Stimulated activated CD4-positive, alpha-beta T cell treated with anti-CD3 and anti-CD28 coated beads, Interleukin-2, amount 100 ng/mL, for 48 hours (primary cell): ENCODE data around the gene IQCF5.
"Not testable (repeated sequence)": the region's sequence is repeated elsewhere in the genome, so short reads cannot be mapped to it uniquely, and the experiment has no call there.

Source experiments
- DNase-seq, 2 donors: peaks; one replicate each; pipeline ENCODE4 v3.0.0-alpha.2; 2020

IQCF5 gene

DNA sequence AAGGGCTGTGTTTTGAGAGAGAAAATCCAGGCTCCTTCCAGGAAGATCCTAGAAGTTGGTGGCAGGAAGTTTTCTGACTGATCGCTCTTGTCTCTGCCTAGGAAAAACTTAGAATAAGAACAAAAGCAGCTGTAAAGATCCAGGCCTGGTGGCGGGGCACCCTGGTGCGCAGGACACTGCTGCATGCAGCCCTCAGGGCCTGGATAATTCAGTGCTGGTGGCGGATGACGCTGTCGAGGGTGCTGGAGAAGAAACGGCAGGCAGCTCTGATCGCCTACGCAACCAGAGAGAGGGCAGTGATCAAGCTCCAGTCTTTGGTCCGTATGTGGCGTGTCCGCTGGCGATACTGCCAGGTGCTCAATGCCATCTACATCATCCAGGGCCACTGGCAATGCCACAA is 12.5 kb downstream of the IQCF5 start:
- DNase-seq, result no peak

DNA sequence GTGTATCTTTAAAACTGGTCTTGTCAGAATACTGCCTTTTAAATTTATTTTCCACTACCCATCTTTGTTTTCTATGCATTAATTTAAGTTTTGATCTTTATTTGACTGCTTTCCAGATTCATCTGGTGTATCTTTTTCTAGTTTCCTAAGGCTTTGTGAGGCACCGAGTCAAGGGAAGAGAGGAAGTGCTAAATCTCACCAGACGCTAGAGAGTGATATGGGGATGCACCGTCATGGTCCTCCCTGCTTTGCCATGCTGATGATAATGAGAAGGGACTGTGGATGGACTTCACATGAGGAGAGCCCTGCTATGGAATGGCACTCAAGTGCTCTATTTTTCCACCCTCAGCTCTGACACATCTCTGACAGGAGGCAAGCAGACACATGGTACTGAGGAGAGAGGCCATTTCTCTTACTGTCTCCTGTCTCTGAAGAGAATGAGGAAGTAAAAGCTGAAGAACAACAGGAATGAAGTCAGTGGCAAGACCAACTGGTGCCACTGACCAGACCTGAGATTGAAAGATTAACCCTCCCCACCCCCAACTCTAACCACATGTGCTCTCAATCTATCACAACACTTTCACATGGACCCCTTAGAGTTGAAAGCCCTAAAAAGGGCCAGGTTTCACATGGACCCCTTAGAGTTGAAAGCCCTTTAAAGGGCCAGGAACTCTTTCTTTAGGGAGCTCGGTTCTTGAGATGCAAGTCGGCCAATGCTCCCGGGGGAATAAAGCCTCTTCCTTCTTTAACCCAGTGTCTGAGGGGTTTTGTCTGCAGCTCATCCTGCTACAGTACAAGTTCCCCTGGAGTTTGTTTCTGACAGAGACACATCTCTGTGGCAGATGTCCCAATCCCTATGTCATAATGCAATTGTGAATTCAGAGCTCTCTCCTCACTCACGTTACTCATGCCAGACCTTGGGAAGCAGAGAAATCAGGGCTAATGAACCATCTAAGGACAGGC is 14.4 kb downstream of the IQCF5 start, which contains the start of gene IQCF2:
Gene IQCF2 (plus strand): TSS at position 913 of the 963 bp plus-strand sequence. CDS start 52 bp downstream, outside the sequence.
- no peak for DNase-seq

DNA sequence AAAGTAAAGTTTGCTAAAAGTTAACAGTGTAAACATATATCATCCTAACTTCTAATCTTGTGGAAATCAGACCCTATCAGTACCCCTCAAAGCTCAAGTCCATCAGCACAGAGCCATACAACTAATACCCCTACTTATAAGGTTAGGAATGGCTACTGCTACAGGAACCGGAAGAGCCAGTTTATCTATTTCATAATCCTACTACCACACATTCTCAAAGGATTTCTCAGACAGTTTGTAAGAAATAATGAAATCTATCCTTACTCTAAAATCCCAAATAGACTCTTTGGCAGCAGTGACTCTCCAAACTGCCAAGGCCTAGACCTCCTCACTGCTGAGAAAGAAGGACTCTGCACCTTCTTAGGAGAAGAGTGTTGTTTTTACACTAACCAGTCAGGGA is 20.0 kb downstream of the IQCF5 start:
- DNase-seq, result not testable (repeated sequence)

DNA sequence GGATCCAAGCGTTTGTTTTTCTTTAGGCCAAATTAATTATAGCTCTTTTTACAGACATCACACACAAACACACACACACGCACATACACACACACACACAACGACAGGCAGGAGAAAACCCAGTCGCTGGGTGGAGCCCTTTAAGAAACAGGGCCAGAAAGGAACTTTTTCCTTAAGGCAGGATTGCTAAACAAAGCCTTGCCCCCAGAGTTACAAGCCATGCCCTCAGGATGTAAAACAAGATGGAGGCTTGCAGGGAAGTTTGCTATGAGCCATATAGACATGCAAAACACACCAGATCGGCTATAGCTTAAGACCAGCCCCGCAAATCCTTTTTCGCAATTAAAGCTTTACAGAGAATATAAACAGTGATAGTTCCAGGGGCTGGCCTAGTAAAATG is 30.3 kb downstream of the IQCF5 start:
- no peak for DNase-seq

DNA sequence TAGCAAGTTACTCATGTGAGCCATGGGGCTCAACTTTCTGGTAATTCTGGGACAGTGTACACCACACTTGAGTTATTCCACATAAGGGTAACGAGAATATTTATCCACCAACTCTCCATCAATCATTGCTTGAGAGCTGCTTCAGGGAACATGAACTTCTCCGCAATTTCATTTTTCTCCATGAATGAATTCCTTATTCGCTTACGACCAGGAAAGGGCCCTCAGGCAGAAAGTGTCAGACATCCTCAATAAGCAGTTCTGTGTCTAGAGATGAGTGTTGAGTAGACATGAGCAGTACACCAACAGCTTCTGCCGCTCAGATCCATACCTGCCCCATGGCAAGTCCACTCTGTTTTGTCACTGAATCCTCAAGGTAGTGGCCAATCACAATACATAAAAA is 38.8 kb downstream of the IQCF5 start:
- no peak for DNase-seq

DNA sequence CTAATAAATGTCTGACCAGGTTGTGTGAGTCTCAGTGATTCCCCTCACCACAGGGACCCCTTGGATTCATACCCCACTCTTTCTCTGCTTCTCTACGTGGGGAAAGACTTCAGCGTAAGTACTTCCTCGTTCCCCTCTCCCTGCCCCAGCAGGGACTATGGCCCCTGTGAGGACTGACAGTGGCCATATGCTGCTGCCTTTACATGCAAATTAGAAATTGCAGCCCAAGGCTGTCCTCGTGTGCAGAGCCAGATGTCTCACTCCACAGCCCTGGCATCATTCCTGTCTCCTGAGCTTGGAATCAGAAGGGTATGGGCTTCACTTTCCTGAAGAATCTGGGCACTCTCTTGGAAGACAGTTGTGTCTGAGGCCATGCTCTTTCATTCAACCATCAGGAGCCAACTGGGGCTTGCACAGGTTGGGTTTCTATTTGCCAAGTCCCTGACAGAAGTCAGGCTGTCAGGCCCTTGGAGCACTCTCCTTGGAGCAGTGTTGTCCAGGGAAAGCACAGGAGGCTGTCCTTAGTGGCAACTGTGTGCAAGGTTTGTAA is 44.5 kb downstream of the IQCF5 start:
- DNase-seq, result no peak

DNA sequence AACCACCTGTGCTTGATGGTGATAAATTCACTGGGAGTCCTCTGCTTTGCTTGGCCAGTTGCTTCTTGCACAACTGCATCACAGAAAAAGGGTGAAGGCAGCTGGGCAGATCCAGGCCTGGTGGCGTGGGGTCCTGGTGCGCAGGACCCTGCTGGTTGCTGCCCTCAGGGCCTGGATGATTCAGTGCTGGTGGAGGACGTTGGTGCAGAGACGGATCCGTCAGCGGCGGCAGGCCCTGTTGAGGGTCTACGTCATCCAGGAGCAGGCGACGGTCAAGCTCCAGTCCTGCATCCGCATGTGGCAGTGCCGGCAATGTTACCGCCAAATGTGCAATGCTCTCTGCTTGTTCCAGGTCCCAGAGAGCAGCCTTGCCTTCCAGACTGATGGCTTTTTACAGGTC is 45.1 kb downstream of the IQCF5 start:
- no peak for DNase-seq

DNA sequence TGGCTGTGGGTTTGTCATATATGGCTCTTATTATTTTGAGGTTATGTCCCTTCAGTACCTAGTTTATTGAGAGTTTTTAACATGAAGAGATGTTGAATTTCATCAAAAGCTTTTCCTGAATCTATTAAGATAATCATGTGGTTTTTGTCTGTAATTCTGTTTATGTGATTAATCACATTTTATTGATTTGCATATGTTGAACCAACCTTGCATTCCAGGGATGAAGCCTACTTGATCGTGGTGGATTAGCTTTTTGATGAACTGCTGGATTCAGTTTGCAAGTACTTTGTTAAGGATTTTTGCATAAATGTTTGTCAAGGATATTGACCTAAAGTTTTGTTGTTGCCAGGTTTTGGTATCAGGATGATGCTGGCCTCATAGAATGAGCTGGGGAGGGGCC is 47.1 kb downstream of the IQCF5 start:
- DNase-seq, result no peak
